Hematopoietic multipotent progenitor cell treated with erythropoietin and hydrocortisone succinate and interleukin-3 and kit ligand, for 17 days (in vitro differentiated cells): ENCODE results near the gene UBE2H.
"Not testable (repeated sequence)": the region's sequence is repeated elsewhere in the genome, so short reads cannot be mapped to it uniquely, and the experiment has no call there.

Experiments
- DNase-seq: peaks from one replicate; pipeline ENCODE4 v3.0.0-alpha.2; 2015; ENCODE audit warnings: low spot score

UBE2H gene

DNA sequence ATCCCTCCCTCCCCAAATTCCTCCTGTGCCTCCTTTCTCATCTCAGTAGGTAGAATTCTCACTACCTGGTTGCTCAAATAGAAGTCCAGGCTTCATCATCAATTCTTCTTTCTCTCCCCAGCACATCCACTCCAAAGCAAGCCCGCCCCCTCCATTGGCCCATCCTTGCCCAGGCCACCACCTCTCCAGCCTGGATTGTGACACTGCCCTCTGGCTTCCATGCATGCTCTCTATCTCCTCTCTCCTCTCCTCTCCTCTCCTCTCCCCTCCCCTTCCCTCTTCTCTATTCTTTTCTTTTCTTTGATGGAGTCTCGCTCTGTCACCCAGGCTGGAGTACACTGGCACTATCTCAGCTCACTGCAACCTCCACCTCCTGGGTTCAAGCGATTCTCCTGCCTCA, 144.9 kb downstream of the UBE2H start:
- no peak for DNase-seq

DNA sequence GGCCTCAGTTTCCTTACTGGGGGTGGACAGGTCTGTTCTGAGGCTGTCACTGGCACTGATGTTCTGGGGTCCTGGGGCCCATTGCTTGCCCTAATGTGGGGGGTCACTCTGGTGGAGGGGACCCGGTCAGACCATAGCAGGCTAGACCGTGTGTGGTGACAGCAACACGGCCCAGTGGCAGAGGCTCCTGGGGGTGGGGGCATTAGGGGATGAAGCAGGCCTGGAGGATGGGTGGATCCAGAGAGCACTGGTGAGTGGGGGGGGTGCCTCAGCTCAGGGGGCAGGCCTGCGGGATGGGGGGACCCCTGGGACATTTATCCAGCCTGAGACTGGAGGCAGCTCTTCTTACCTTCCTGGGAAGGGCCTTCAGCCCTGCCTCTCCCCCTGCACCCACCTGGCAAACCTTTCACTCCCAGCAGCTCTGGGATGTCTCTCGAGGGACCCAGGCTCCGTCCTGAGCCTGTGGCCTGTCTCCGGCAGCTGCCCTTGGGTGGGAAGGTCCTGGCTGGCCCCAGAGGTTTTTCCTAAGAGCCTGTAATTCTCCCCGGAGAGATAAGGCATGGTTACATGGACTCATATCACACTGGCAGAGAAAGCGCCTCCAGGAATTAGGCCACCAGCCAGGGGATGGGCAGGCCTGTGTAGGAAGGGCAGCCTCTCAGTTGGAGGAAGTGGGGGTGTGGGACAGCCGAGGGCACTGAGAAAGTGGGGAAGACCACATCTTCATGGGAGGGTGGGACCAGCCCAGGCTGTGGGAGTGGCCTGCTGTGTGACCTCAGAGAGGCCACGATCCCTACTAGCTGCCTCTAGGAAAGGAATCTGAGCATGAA, 147.7 kb downstream of the UBE2H start:
- DNase-seq: no peak

DNA sequence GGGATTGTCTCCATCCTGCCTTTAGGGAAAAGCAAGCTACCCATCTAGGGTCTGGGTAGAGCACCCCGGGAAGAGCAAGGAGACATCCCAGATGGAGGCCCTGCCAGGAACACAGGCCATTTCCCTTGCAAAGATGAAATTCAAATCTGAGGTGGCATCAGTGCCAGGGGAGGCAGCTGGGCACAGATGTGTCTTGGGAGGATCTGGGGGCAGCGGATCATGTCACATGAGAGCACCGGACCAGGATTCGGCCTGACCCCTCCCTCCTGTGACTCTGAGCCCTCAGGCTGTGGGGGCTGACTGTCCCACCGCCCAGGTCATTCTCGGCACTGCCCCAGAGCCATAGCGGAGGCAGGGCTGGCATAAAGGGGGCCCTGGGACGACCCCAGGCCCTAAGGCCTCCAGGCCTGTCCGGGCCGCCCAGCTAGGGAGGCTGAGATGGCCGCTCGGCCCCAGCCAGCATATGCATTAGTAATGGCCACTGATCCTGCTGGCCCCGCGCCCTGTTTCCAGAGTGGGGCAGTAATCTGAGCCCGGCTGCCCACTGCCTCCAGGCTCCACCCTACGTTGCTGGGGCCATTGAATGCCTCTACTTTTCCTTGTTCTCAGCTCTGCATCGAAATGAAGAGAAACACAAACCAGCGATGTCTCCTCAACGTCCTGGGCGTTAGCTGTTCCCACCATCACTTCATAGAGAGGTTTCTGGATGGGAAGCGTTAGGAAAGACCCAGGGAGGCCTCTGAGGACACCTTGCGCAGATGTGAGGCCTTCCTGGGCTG, 148.5 kb downstream of the UBE2H start:
- DNase-seq: no peak

DNA sequence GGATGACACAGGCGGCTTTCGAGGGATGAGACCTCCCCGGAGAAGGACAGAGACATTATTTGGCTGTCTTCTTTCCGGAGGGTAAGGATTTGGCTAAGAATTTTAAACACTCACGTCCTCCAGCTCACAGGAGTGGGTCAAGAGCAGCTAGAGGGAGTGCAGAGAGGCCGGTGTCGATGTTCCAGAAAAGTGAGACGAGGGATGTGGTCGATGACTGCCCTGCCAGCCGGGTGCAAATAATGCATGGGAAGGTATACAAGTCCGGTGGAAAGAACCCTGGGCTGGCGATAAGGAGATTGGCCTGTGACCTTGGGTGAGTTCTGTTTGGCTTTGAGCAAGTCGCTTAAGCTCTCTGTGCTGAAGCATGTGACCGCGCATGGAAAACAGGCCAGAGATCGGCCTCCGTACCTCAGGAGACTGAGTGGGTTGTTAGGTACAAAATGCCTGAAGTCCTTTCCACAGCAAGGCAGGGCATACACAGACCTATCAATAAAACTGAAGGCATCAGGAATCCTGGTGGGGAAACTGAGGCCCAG, 149.1 kb downstream of the UBE2H start:
- DNase-seq: no peak

DNA sequence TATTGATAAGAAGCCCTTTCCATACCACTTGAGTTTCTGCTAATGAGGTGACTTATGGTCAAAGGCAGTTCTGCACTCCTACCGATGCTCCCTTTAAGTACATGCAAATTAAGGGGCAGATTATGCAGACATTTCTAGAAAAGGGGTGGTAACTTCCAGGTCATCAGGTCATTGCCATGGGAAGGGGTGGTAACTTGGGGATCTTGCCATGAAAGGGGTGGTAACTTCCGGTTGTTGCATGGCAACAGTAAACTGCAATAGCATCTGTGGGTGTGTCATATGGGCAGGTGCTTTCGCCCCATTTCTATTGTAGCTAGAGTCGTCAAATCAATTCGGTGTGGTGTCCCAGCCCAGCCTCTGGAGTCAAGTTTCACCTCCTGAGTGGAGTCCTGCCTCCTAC, 150.9 kb downstream of the UBE2H start:
- no peak for DNase-seq

DNA sequence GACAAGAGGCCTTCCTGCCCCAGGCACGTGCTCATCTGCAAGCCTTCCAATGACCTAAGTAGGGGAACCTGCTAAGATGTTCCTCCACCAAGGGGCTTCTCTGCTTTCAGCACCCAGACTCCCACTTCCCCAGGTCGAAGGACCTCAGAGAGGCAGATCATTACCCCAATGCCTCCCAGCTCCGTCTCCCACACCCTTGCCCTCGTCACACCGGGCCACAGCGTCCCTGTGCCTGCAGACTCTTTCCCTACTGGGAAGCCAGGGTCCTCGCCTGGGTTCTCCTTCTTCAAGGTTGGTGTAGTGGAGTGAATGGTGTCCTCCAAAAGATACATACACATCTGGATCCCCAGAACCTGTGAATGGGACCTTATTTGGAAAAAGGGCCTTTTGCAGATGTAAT, 151.9 kb downstream of the UBE2H start:
- DNase-seq: no peak

DNA sequence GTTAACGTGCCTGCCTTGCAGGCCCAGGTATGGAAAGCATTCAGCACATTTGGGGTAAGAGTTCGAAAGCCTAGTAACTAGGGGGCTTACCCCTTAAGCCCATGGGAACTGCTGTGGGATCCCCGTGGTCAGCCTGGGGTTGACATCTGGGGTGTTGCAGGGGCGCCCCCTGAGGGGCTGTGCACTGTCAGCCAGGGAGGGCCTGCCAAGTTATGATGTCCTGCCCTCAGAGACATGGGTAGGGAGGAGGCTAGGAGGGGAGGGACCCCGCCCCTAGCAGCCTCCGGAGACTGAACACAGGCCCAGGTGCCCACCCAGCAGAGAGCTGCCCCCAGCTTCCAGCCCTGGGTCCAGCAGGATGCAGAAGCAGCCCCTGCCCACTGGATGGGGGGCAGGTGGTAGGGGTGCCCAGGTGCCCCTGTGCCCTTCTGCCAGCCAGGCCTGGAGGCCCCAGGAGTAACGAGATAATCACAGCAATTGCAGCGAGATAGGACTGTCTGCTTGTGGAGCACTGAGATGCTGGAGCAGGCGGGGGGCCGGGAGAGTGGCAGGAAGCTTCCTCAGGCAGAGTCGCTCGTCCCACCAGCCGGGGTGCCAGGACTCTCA, 153.3 kb downstream of the UBE2H start:
- DNase-seq: no peak

DNA sequence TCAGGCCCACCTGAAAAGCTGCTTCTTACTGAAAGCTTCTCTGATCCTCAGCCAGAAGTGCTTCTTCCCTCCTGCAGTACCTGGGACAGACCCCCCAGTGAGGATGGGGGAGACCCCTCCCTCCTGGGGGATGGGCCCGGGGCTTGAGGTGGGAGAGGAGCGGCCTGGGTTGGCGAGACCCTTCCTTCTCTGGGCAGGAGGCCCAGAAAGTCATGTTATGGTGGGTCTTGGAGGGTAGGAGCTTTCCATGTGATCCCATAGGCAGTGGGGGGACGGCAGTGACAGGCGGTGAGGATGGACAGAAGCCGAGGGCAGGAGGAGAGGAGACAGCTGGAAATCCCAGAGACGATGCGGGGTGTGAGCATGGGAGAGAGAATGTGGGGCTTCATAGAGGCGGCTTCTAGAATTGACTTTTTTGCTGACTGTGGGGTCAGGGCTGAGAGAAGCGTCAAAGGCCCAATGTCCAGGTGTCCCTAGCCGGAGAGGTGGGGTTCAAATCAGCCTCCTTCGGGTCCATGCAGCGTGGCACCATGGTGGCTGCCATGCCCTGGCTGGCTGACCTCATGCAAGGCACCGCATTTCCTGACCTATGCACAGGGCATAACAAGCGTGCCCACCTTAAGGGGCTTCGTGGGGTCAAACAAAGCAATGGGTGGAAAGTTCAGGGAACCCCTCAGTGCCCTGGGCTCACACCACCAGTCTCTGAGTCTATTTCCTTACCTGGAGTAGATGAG, 154.0 kb downstream of the UBE2H start:
- no peak for DNase-seq

DNA sequence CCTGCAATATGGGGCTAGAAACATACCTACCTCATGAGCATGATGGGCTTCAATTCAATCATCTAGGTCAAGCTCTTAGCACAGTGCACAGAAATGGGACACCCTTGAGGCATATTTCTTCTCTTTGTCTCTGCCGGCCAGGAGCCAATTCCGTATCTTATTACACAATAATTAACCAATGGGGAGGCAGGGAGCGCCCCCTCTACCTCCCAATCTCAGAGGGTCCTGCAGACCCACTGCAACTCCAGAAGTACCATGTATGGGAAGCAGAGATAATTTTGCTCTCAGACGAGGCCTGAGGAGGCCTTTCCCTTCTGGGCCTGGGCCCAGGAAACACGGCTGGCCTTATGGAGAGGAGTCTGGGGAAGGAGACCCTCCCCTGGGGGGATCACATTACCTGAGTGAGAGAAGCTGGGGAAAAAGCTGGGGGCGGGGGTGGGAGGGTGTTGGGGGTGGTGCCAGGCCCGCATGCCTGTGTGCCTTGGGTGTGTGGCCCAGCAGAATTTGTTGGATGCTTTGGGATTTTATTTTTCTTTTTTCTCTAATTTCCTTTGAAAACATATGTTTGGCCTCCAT, 155.5 kb downstream of the UBE2H start:
- no peak for DNase-seq

DNA sequence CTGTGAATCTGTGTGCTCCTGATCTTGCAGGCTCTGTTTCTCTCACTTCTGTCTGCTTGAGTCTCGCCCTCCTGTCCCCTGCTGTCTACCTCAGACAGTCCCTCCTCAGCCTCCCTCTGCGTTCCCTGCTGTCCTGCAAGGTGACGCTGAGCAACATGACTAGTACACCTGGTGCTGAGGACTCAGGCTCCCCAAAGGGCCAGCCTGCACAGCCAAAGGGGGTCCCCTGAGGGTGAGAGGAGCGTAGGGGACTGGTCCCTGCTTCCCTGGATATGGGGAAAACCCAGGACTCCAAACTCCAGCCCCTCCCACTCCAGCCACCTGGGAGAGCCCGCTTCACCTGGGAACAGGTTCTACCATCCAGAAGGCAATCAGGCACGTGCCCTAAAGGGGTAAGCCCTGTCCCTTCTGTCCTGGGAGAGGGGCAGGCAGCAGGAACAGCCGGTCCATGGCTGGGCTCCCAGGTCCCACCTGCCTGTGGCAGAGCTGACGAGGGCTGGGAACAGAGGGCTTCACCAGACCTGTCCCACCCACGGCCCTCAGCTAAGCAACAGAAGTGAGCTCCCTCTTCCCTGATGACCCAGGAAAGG, 156.5 kb downstream of the UBE2H start:
- DNase-seq: no peak

DNA sequence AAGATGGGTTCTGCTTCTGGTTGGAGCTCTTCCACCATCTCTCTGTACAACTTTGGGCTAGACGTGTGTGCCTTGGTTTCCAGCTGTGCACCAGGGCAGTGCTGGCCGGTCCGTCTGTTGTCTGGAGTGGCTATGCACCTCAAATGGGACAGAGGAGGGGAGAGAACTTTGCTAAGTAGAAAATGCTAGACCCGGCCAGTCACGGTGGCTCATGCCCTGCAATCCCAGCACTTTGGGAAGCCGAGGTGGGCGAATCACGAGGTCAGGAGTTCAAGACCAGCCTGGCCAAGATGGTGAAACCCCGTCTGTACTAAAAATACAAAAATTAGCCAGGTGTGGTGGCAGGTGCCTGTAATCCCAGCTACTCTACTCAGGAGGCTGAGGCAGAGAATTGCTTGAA, 158.3 kb downstream of the UBE2H start:
- not testable (repeated sequence) for DNase-seq

DNA sequence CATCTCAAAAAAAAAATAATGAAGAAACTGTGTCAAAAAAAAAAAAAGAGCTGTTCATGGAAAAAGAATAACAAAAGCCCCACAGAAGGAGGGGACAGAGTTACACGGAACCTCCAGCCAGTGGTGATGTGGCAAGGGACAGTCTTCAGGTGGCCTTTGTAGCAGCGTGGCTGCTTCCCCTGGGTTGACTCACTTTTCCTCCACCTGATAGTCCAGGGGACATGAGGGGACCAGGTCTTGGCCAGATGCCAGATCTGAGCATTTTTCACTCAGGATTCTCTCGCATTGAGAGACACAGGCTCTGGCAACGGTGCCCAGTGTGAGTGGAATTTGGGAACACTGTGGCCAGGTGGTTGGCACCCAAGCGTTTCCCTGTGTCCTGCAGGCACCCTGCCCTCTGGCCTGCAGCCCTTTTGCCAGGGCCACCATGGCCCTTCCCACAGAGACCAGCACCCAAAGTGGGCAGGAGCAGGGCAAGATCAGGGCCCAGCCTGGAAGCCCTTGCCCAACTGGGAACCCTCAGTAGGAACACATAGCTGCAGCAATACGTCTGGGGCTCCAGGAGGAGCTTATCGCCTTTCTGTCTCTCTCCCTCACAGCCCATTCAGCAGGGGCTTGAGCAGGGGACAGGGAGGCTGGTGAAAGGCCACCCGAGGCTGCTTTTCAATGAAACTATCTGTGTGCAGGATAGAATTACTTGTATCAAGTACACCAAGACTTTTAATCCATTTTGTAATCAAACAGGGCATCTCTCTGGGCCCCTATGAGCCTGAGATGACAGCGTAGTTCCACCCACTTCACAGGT, 159.1 kb downstream of the UBE2H start:
- no peak for DNase-seq

DNA sequence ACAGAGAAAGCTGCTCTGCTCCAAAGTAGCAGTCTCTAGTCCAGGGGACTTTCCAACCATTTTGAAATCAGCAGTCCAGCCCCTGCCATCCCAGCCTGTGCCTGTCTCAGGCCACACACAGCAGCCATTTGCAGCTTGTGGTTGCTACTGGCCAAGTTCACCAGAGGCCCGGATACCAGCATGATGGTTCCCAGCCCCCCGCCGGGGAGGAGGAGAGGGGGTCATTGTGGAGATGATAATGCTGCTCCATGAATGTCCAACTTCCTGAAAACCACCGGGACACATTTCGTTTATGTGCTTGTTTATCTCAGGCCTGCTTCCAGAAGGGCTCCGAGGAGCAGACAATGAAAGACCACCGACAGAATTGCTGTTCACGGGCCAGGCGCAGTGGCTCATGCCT, 160.0 kb downstream of the UBE2H start:
- DNase-seq: no peak

DNA sequence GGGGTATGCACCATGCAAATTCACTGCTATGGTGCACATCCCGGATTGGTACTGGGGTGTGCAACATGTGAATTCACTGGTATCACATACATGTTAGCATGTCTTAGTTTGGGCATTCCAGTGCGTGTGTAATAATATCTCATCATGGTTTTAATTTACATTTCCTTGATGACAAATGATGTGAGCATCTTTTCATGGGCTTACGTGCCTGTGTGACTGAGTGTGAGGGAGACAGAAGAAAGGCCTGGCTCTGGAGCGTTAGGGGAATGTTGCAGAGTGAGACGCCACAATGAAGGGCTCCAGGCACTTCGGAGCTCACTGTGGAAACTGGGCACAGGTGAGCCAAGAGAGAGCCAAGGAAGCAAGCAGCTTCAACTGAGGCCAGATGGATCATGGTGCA, 162.6 kb downstream of the UBE2H start:
- no peak for DNase-seq

DNA sequence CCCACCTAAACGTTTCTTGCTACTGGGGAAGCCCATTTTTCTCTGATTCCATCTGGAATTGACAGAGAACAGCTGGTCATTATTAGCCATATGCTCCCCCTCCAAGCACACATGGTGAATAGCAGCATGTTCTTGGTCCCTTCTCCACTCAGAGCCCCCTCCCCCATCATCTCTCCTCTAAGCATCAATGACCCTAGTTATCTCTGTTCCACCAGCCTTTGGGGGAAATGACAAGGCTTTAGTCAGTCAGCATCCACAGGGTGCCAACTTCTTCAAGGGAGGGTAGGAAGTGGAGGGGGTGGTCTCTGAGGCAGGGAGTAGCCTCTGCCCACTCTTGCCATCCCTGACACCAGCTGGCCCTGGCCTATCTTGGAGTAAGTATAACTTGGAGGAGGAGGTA, 163.1 kb downstream of the UBE2H start:
- no peak for DNase-seq

DNA sequence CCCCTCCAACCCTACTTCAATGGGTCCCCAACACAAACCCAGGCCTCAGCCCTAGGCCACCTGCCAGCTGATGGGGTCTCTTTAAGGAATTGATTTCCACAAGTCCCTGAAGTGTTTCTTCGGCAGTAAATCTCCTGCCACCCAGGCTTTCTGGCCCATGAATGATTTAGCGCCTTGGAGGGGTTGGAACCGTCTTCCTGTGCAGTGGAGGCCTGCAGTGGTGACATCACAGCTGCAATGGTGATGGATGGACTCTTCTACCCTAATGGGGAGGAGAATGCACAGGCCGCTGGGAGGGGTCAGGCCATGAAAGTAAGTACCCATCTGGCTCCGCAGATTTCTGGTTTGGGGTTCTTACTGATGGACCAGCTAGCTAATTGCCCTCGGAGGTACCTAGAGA, 163.8 kb downstream of the UBE2H start:
- DNase-seq: no peak

DNA sequence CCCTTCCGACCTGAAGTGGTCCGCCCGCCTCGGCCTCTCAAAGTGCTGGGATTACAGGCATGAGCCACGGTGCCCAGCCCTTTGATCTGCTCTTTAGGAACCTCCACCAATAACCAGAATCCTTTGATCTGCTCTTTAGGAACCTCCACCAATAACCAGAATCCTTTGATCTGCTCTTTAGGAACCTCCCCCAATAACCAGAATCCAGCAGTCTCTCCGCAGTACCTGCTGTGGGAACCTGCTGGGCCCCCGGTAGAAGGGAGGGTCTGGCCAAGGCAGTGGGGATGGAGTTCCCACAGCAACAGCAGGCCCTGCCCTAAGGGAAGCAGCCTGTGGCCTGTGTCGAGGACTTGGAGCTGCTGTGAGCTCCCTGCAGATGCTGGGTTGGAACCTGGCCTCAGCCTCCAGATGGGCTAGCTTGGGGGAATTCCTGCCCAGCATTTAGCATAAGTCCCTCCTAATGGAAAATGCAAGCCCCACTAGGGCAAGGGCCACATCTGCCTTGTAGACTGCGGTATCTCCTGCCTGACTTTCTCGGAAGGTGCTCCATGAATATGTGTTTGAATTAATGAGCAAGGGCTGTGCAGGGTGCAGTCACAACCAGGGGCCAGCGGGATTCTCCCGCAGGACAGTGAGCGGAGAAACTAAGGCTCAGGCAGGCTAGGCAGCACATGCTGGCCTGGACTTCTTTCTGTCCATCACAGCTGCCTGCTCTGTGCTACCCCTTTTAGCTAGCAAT, 165.8 kb downstream of the UBE2H start:
- DNase-seq: no peak

DNA sequence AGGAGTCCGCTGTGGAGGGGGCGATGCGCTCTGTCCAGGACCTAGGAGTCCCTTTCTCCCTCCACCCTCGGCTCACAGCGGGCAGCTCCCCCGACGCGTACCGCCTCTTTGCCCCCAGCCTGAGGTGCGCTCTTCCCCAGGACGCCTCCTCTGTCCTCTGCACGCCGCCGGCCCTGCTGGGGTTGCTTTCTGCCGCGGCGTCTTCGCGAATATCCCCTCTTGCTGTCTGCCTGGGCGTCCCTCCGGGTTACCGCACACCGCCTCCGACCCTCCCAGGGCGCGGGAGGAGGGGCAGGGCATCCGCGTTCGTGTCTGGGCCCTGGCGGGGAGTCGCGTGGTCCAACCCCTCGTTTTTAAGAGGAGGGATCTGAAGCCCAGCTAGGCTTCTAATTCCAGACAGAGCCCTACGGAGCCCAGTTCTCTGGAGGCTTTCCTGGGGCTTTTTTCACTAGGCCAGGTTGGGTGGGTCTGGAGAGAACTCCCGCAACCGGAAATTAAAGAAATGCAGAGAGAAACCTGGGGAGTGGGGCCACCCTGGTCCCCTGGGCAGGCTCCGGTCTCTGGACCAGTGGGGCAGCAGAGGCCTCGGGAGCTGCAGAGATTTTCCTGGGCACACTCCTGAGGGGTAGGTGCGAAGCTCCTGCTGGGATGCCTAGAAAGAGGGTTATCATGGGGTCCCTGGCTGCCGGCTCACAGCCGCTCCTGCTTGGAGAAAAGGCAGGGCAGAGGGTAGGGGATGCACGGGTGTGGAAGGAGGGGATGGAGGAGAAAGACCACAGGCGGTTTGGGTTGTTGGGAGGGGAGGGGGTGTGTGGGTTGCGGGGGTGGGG, 166.9 kb downstream of the UBE2H start:
- no peak for DNase-seq
